Skeletal muscle tissue (tissue), 4 donors: ENCODE data around the gene TCF7L2. TPM values are rescaled to one million over a fixed set of nuclear protein-coding genes. Genes with fewer than 3 reads are reported as not detected.
A peak's percentile ranks its signal among the peaks of the same experiment; 100 is the strongest.

Source experiments
- H3K27ac ChIP-seq: one replicate; pipeline ENCODE4 v1.7.0; 2013; ENCODE audit warnings: mild to moderate bottlenecking, low read depth, low read length, inconsistent platforms
- H3K27me3 ChIP-seq, 3 donors: one replicate each; pipeline ENCODE4 v1.7.0; 2013; ENCODE audit warnings: low read length in 3 of 3; ENCODE audit not compliant: control insufficient read depth in 3 of 3, insufficient read depth in 3 of 3
- H3K36me3 ChIP-seq, 3 donors: one replicate each; pipeline ENCODE4 v1.7.0; 2013; ENCODE audit warnings: low read length in 3 of 3; ENCODE audit not compliant: control insufficient read depth in 3 of 3, insufficient read depth in 3 of 3
- H3K4me1 ChIP-seq, 3 donors: one replicate each; pipeline ENCODE4 v1.7.0; 2013; ENCODE audit warnings: low read length in 3 of 3, mild to moderate bottlenecking in 3 of 3; ENCODE audit not compliant: control insufficient read depth in 3 of 3, insufficient read depth in 3 of 3
- H3K4me3 ChIP-seq, 3 donors: one replicate each; pipeline ENCODE4 v1.7.0; 2013; ENCODE audit warnings: low read length in 3 of 3
- H3K9ac ChIP-seq, 3 donors: one replicate each; pipeline ENCODE4 v1.7.0; 2013; ENCODE audit warnings: low read length in 3 of 3, mild to moderate bottlenecking in 3 of 3, moderate library complexity in 2 of 3, low read depth in 1 of 3
- H3K9me3 ChIP-seq, 3 donors: one replicate each; pipeline ENCODE4 v1.7.0; 2013; ENCODE audit warnings: low read length in 3 of 3; ENCODE audit not compliant: control insufficient read depth in 3 of 3
- total RNA-seq: library from RNA; depleted of rRNA; stranded (reverse); fragments of >200 nt; gene quantifications from one replicate; pipeline ENCODE4 v1.2.3, GENCODE V29; 2014
- donor health status: Osteomylitis.

TCF7L2 gene
- total RNA-seq, 1 donor from 2014 or later = 33.9 TPM

DNA sequence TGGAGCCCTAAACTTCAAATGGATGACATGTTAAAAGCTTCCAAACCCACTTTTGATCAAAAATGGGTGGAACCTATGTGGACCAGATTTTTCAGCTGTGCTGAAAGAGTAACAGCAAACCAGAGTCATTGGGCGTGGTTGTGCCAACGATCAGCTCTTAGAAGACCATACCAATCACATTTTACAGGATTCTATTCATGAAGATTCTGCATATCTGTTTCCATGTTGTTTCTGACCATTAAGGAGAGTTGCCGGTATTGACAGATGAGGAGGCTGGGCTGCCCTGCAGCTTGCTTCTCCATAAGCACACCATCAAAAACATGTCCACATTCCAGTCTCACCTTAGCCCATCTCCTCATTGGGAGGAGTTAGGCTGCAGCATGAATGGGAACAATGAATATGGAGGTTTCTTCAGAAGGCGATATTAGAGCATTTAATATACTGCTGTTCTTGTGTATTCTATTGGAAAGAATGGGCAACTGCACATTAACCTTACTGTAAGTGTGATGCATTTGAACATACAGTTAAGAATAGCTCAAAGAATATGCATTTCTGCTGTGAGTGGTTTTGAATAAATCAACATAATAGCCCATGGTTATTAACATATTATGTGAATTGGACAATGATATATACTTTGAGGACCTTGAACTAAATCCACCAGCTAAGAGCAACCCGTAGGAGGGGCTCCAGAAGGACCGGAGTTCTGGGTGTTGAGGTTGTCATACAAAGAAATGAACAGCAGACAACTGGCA lies 116.7 kb downstream of the TCF7L2 start:
- Histone ChIP-seq H3K36me3 (peaks cover 0 to 3% (median 2%) of the 10 kb centered on the region in 3 donors), H3K4me1 (peaks cover 4 to 15% (median 5%) of the 10 kb centered on the region in 3 donors), H3K9me3 (no peaks in the 10 kb centered on the region), H3K4me3 (no peak overlapping the region), H3K27ac (no peak overlapping the region), H3K27me3 (no peaks in the 10 kb centered on the region), H3K9ac (no peak overlapping the region)

DNA sequence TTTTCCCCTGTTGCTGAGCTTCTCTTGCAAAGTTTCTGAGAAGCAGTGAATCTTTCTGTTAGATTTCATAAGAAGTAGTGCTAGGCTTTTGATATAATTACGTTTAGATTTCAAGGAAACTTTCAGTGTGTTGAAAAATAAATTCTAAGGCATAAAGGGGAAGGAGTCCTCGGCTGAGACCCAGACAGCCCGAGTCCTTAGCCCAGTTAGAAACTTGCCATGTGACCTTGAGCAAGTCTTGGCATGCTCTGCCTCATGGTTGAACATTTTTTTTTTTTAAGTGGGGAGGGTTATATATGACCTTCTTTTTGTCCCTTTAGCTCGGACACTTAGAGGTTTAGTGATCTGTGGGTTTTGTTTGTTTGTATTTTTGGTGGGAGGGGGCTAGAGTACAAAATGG lies 117.5 kb downstream of the TCF7L2 start:
- Histone ChIP-seq H3K9me3 (no peaks in the 10 kb centered on the region), H3K27ac (no peak overlapping the region), H3K4me1 (peaks cover 4 to 14% (median 5%) of the 10 kb centered on the region in 3 donors), H3K9ac (no peak overlapping the region), H3K4me3 (no peak overlapping the region), H3K27me3 (no peaks in the 10 kb centered on the region), H3K36me3 (peaks cover 0 to 2% (median 0%) of the 10 kb centered on the region in 3 donors)

DNA sequence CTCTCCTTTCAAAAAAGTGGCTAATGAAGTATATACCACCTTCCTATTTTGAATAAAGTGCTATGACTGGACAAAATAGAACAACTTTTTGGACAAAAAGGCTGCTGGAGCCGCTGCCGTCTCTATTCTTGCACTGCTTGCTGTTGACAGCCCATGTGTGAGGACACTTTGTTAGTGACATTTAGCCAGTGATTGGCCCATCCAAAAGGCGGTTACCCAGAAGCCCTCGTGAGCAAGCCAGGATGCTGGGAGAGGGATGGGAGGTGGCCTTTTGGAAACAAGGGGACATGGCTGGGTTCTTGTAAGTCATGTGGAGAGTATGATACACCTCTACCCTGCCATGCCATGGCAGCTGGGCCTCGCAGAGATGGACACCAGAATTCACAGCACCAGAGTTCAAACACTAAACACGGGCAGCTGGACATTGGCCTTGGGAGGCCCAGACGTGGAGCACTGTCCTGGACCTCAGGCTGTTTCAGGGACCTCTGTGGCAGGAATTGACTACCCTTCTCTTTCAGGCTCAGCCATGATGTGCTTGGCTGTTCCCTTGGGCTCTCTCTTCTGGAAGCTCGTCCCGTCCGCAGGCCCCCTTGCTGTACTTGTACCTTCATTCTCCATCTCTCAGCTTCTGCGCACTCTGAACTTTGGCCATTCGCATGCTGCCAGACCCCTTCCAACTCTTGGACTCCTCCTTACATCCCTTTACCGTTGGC lies 118.3 kb downstream of the TCF7L2 start:
- Histone ChIP-seq H3K27ac (no peak overlapping the region), H3K9me3 (no peaks in the 10 kb centered on the region), H3K27me3 (no peaks in the 10 kb centered on the region), H3K4me1 (peaks cover 2 to 13% (median 4%) of the 10 kb centered on the region in 3 donors), H3K4me3 (no peak overlapping the region), H3K36me3 (peaks cover 0 to 2% (median 0%) of the 10 kb centered on the region in 3 donors), H3K9ac (no peak overlapping the region)

DNA sequence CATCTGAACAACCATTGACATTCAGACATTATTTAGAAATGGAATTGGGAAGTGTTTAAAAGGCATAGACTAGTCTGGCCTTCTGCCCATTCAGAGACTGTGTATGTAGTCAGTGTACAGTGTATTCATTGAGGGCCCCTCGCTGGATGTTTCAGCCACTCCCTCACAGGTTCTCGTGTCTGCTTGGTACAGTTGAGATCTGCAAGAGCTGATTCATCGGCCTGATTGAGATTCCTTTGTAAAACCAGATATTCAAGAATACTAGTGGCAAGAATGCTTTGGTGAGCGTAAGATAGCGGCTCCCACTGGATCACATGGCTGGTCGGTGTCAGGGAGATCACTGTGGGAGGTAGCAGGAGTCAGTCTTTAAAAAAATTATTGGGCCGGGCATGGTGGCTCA lies 119.5 kb downstream of the TCF7L2 start:
- no peaks in the 10 kb centered on the region for H3K27me3 ChIP-seq
- H3K9ac ChIP-seq = no peak overlapping the region
- no peak overlapping the region for H3K4me3 ChIP-seq
- peaks cover 0 to 9% (median 7%) of the 10 kb centered on the region in 3 donors for H3K4me1 ChIP-seq
- H3K9me3 ChIP-seq = no peaks in the 10 kb centered on the region
- H3K27ac ChIP-seq = no peak overlapping the region
- H3K36me3 ChIP-seq = peaks cover 0 to 2% (median 0%) of the 10 kb centered on the region in 3 donors

DNA sequence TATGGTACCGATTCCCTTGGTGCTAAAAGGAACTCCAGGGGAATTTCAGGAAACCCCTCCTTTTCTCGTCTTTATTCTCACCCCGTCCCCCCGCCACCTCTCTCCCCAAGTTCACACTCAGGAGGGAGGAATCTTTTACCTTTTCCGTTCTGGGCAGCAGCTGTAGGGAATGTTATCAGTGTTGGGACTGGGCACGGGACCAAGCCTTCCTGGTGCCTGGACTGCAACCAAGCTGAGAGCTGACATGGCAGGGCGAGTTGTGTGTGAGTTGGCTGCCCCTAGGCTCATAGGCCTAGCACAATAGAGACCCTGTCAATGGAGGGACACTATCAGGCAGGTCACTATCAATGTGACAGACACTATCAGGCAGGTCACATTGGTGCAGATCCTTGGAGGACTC lies 121.4 kb downstream of the TCF7L2 start:
- H3K4me3 ChIP-seq = no peak overlapping the region
- peaks cover 0 to 9% (median 7%) of the 10 kb centered on the region in 3 donors for H3K4me1 ChIP-seq

DNA sequence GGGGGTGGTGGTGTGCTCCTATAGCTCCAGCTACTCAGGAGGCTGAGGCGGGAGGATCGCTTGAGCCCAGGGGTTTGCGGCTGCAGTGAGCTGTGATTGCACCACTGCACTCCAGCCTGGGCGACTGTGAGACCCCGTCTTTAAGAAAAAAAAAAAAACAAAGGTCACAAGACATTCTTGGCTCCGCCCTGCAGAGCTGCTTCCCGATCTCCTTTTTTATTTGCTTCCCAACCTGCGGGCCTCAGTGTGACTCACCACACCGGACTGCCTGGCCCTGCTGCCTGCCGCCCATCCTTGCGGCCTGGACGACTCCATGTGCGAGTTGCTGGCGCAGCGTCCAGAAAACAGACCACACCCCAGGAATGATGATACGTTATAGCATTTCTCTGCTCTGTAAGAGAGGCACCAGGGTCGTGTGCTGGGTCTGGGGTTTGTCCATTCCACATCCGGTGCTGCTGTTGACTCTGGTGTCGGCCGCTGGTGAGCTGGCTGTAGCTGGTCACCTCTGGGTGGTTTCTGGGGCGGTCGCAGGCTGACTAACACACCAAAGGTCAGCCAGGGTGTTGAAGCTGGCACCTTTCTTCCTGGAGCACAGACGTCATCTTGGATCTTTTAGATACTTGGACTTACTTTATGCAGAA lies 123.6 kb downstream of the TCF7L2 start:
- Histone ChIP-seq H3K27me3 (no peaks in the 10 kb centered on the region), H3K4me1 (peaks cover 0 to 9% (median 3%) of the 10 kb centered on the region in 3 donors), H3K36me3 (peaks cover 0 to 2% (median 0%) of the 10 kb centered on the region in 3 donors), H3K27ac (peak overlapping the region; percentile 46), H3K4me3 (no peak overlapping the region), H3K9me3 (no peaks in the 10 kb centered on the region), H3K9ac (no peak overlapping the region)

More for the DNA sequence above, 121.4 kb downstream of the TCF7L2 start:
- H3K27ac ChIP-seq = no peak overlapping the region
- H3K9me3 ChIP-seq = no peaks in the 10 kb centered on the region
- no peaks in the 10 kb centered on the region for H3K27me3 ChIP-seq
- peaks cover 0 to 2% (median 0%) of the 10 kb centered on the region in 3 donors for H3K36me3 ChIP-seq
- H3K9ac ChIP-seq = no peak overlapping the region

DNA sequence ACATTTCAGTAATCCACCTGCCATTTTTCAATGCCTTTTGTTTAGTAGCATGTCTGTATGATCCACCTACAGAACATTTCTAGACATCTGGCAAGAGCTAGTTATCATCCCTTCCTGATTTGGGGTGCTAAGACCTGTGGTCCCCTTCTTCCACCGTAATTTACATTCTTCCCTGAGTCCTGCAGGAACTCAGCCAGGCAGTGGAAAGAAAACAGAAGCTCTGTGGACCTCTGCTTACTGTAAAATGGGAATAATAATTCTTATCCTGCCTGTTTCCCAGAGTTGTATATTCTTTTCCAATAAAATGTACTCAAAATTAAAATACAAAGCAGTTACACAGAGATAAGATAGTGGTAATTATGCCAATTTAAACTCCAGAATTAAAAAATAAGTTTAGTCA lies 126.9 kb downstream of the TCF7L2 start:
- Histone ChIP-seq H3K27ac (no peak overlapping the region), H3K9ac (no peak overlapping the region), H3K4me1 (peaks cover 0 to 3% (median 0%) of the 10 kb centered on the region in 3 donors), H3K36me3 (no peaks in the 10 kb centered on the region), H3K27me3 (no peaks in the 10 kb centered on the region), H3K9me3 (no peaks in the 10 kb centered on the region), H3K4me3 (no peak overlapping the region)

DNA sequence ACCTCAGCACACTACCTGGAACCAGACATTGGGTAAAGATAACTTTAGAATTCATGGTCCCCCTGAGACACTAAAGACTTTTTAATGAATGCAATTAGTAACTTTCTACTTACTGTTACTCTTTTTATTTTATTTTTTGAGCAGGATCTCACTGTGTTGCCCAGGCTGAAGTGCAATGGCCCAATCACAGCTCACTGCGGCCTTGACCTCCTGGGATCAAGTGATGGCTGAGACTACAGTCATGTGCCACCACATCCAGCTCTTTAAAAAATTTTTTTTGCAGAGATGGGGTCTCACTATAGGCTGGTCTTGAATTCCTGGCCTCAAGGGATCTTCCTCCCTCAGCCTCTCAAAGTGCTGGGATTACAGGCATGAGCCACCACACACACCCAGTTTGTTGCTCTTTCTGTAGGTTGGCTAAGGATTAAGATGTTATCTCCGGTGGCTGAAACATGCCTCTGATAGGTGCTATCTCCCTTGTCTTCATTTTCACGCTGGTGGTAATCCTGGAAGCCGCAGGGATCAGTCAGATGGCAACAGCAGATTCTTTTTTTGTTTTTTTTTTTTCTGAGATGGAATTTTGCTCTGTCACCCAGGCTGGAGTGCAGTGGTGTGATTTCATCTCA lies 128.3 kb downstream of the TCF7L2 start:
- Histone ChIP-seq H3K27ac (no peak overlapping the region), H3K9me3 (no peaks in the 10 kb centered on the region), H3K4me1 (peaks cover 0 to 3% (median 0%) of the 10 kb centered on the region in 3 donors), H3K36me3 (no peaks in the 10 kb centered on the region), H3K9ac (no peak overlapping the region), H3K4me3 (no peak overlapping the region), H3K27me3 (no peaks in the 10 kb centered on the region)

DNA sequence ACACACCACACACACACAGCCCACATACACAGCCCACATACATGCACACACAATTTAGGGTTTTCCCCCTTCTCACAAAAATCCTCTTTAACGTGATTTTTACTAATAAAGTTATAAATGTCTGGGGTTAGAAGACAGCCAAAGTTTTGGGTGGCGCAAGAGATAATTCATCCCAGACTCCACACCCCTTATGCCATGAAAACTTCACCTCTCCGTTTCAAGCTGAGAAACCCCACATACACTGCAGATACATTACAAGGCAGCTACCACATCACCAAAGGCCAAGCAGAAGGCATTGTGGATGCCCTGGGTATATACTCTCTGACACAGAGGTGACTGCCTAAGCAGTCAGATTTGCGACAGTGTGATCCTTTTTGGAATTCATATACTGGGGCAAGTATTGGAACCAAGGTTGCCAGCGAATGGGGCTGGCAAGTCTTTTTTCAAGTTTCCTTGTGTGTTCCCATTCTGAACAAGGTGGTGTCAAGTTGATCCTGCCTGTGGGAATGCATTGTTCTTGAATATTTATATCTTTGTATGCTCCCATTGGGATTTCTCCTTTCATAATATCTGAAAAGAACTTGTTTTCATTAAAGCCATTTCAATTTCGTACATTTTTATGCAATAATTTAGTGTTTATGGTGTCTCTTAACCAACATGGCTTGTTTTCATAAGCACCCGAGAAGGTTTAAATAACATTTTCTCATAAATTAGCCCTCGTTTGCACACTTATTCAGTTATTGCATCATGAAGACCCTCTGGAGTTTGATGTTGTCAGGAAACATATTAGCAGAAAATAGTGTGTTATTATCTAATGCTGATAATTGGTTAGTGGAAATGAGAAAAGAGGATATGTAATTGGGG lies 130.2 kb downstream of the TCF7L2 start:
- H3K27ac ChIP-seq = no peak overlapping the region
- no peak overlapping the region for H3K4me3 ChIP-seq
- H3K36me3 ChIP-seq = no peaks in the 10 kb centered on the region
- no peaks in the 10 kb centered on the region for H3K27me3 ChIP-seq
- no peaks in the 10 kb centered on the region for H3K4me1 ChIP-seq
- H3K9me3 ChIP-seq = no peaks in the 10 kb centered on the region
- no peak overlapping the region for H3K9ac ChIP-seq
